Mucosa of descending colon (tissue), 3 donors: ENCODE measurements around the gene FAM174B. TPM values are rescaled to one million over a fixed set of nuclear protein-coding genes. Genes with fewer than 3 reads are reported as not detected.

Source experiments
- ATAC-seq: fragments of 200-7000 bp; cut with Tn5 transposase; one replicate; pipeline ENCODE4 v1.9.1; 2020; ENCODE audit warnings: mild to moderate bottlenecking, moderate library complexity
- DNase-seq, 3 donors: peaks; one replicate each; pipeline ENCODE4 v3.0.0-alpha.2; 2020
- H3K36me3 ChIP-seq: fragments of 200-600 bp; one replicate; pipeline ENCODE4 v1.8.0; 2021; ENCODE audit warnings: low read depth, mild to moderate bottlenecking
- H3K4me1 ChIP-seq: fragments of 200-600 bp; one replicate; pipeline ENCODE4 v1.8.0; 2021; ENCODE audit warnings: low read depth, mild to moderate bottlenecking
- H3K4me3 ChIP-seq: fragments of 200-600 bp; one replicate; pipeline ENCODE4 v1.8.0; 2021; ENCODE audit warnings: mild to moderate bottlenecking
- H3K9me3 ChIP-seq: fragments of 200-600 bp; one replicate; pipeline ENCODE4 v1.8.0; 2021; ENCODE audit warnings: mild to moderate bottlenecking
- CTCF ChIP-seq: fragments of 200-600 bp; IDR thresholded peaks from one replicate; pipeline ENCODE4 v1.8.0; 2022; ENCODE audit warnings: antibody characterized with exemption, mild to moderate bottlenecking
- intact Hi-C, 2 donors: fragments of 100-400 bp; cut with DNase I in 1 of 2; cut with micrococcal nuclease in 1 of 2; formaldehyde crosslinking; loops; one replicate each; pipeline versions ENCODE4 v1.11.0 to v1.11.1; 2022; cut with DNase I, micrococcal nuclease
- total RNA-seq, 3 donors: library from RNA; stranded (reverse); fragmentation: NEBNext Ultra II Directional in 2 of 3; extraction: Animal tissue kit (Norgen Biotek cat#: 25700) in 2 of 3; gene quantifications; one replicate each; pipeline versions ENCODE4 v1.2.1 to v1.2.4, GENCODE V29; 2021 to 2023
- donor health status: DM: no; HTN: no; CAD: no; lungs with moderate emphysema.
- donor health status: DM: no; HTN: no; CAD: no.
- donor health status: DM: no; HTN: yes; CAD: no.

The FAM174B gene
- total RNA-seq, 3 donors from 2014 or later = 14.7 to 30.5 (median 28.5) TPM

GRCh38 chr15:92619145-92620101 lies 36.2 kb downstream of the FAM174B start:
- ATAC-seq (peak; percentile 13), DNase-seq (peak in 1 of 3 donors; percentile 31)
- Histone ChIP-seq H3K9me3 (no peaks in the 10 kb centered on the region), H3K4me3 (no peak overlapping the region), H3K4me1 (peaks cover 11% of the 10 kb centered on the region), H3K36me3 (no peaks in the 10 kb centered on the region)
- no peak for TF ChIP-seq CTCF
- intact Hi-C loops = no loop called here

- H3K36me3 ChIP-seq = no peaks in the 10 kb centered on the region
- H3K9me3 ChIP-seq = no peaks in the 10 kb centered on the region
- TF ChIP-seq CTCF = no peak
- DNase-seq = peak; percentile 69 to 81 (median 76)
- intact Hi-C loops = no loop called here
- peaks cover 11% of the 10 kb centered on the region for H3K4me1 ChIP-seq
- H3K4me3 ChIP-seq = no peak overlapping the region
- peak; percentile 93 for ATAC-seq
These were observed 37.7 kb downstream of the FAM174B start for GRCh38 chr15:92617549-92618520.

- intact Hi-C loops = no loop called here
- DNase-seq = no peak
- Histone ChIP-seq H3K4me3 (no peak overlapping the region), H3K9me3 (no peaks in the 10 kb centered on the region), H3K36me3 (no peaks in the 10 kb centered on the region), H3K4me1 (peaks cover 11% of the 10 kb centered on the region)
- no peak for TF ChIP-seq CTCF
- ATAC-seq = peak; percentile 14
These were observed 38.7 kb downstream of the FAM174B start for GRCh38 chr15:92616621-92617548.

GRCh38 chr15:92614791-92615785 lies 40.5 kb downstream of the FAM174B start:
- DNase-seq = no peak
- Histone ChIP-seq H3K9me3 (no peaks in the 10 kb centered on the region), H3K4me3 (no peak overlapping the region), H3K4me1 (peaks cover 11% of the 10 kb centered on the region), H3K36me3 (no peaks in the 10 kb centered on the region)
- TF ChIP-seq CTCF = no peak
- intact Hi-C loops = no loop called here
- ATAC-seq = no peak
